GM23248 (cell line): ENCODE results near the gene MED17. TPM values are rescaled to one million over a fixed set of nuclear protein-coding genes. Genes with fewer than 3 reads are reported as not detected.

Experiments
- DNase-seq: peaks from one replicate; pipeline ENCODE4 v3.0.0-alpha.2; 2015
- H2AFZ ChIP-seq: fragments of 200-600 bp; sonication (generic); 2 replicates; pipeline ENCODE4 v1.6.1; 2016; ENCODE audit warnings: antibody characterized with exemption
- H3F3A ChIP-seq: fragments of 200-600 bp; sonication (generic); 2 replicates; pipeline ENCODE4 v1.6.1; 2016; ENCODE audit warnings: mild to moderate bottlenecking, antibody characterized with exemption, mixed run types; ENCODE audit not compliant: insufficient read depth
- H3K27ac ChIP-seq: fragments of 200-600 bp; sonication (generic); 2 replicates; pipeline ENCODE4 v1.5.1; 2016; ENCODE audit warnings: mild to moderate bottlenecking
- H3K27me3 ChIP-seq: fragments of 200-600 bp; sonication (generic); replicated peaks from 2 replicates; pipeline ENCODE4 v1.6.1; 2016; ENCODE audit warnings: mild to moderate bottlenecking; ENCODE audit not compliant: insufficient read depth
- H3K36me3 ChIP-seq: fragments of 200-600 bp; sonication (generic); 2 replicates; pipeline ENCODE4 v1.6.1; 2016; ENCODE audit warnings: low read depth, mild to moderate bottlenecking
- H3K4me1 ChIP-seq: fragments of 200-600 bp; sonication (generic); 2 replicates; pipeline ENCODE4 v1.6.1; 2016; ENCODE audit warnings: mild to moderate bottlenecking; ENCODE audit not compliant: insufficient read depth
- H3K4me2 ChIP-seq: fragments of 200-600 bp; sonication (generic); one replicate; pipeline ENCODE4 v1.6.1; 2016; ENCODE audit warnings: mild to moderate bottlenecking; ENCODE audit not compliant: unreplicated experiment
- H3K4me3 ChIP-seq: fragments of 200-600 bp; sonication (generic); 2 replicates; pipeline ENCODE4 v1.5.1; 2016; ENCODE audit warnings: mild to moderate bottlenecking
- H3K79me2 ChIP-seq: fragments of 200-600 bp; sonication (generic); 2 replicates; pipeline ENCODE4 v1.6.1; 2016; ENCODE audit warnings: mild to moderate bottlenecking; ENCODE audit not compliant: insufficient read depth
- H3K9ac ChIP-seq: fragments of 200-600 bp; sonication (generic); 2 replicates; pipeline ENCODE4 v1.6.1; 2016; ENCODE audit warnings: mild to moderate bottlenecking
- H3K9me2 ChIP-seq: fragments of 200-600 bp; sonication (generic); 2 replicates; pipeline ENCODE4 v1.6.1; 2016; ENCODE audit warnings: mixed run types, mild to moderate bottlenecking, moderate library complexity; ENCODE audit not compliant: insufficient read depth
- H3K9me3 ChIP-seq: fragments of 200-600 bp; sonication (generic); one replicate; pipeline ENCODE4 v1.6.1; 2017; ENCODE audit warnings: low read depth
- H4K20me1 ChIP-seq: fragments of 200-600 bp; sonication (generic); 2 replicates; pipeline ENCODE4 v1.6.0; 2016; ENCODE audit not compliant: insufficient read depth
- EZH2 ChIP-seq: fragments of 200-600 bp; sonication (generic); IDR thresholded peaks from 2 replicates; pipeline ENCODE4 v1.6.1; 2018; ENCODE audit warnings: antibody characterized with exemption, mild to moderate bottlenecking; ENCODE audit not compliant: insufficient read depth, poor library complexity, severe bottlenecking
- EZH2phosphoT487 ChIP-seq: fragments of 200-600 bp; sonication (generic); IDR thresholded peaks from 2 replicates; pipeline ENCODE4 v1.6.1; 2018; ENCODE audit warnings: antibody characterized with exemption, moderate library complexity, mild to moderate bottlenecking, low read depth; ENCODE audit not compliant: insufficient read depth
- WGBS, 2 experiments: methylation state at CpG; one replicate each; pipeline ENCODE4 v1.1.6; 2015 to 2017; ENCODE audit warnings: low lambda C conversion rate in 2 of 2, low coverage in 1 of 2; ENCODE audit errors: missing lambda C conversion rate in 2 of 2; 5-methylcytosine and 5-hydroxymethylcytosine counted together
- in situ Hi-C: fragments of 300-500 bp; cut with MboI; formaldehyde crosslinking; loops from 2 replicates; pipeline ENCODE4 v1.15.0; 2020
- polyA plus RNA-seq: library from polyadenylated mRNA; unstranded; fragments of >200 nt; fragmentation: Nextera tagmentation; extraction: Ambion mirVana; gene quantifications from 2 replicates; pipeline ENCODE4 v1.2.1, GENCODE V29; 2016
- total RNA-seq: library from RNA; depleted of rRNA; stranded (reverse); fragments of >200 nt; shearing (Covaris generic); gene quantifications from 2 replicates; pipeline ENCODE4 v1.2.3, GENCODE V29; 2014

MED17 gene
- total and polyA plus RNA-seq, 2 experiments from 2014 or later: 22.2 to 22.4 TPM

DNA sequence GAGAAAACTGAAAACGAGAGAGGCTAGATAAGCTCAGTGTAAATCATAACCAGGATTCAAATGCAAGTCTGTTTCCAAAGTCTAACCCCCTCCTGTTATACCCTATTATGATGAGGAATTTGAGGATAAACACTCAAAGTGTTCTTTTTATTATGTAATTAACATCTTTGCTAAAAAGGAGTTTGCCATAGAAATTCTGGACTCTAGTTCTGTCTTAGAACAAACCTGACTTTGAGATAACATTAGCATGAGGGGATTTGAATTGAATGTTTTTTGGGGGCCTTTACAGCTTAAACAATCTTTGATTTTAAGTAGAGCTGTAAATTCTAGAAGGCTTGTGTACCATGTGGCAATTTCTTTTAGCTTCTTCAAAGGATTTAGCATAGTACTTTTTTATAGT lies 33.1 kb upstream of the MED17 start:
- Histone ChIP-seq H3K79me2 (no peaks in the 10 kb centered on the region), H3K4me2 (no peak overlapping the region), H3K36me3 (peaks cover 13% of the 10 kb centered on the region; the same call in 1 of the 2 replicates), H3K27me3 (no peaks in the 10 kb centered on the region), H3K4me3 (no peak overlapping the region), H4K20me1 (no peaks in the 10 kb centered on the region), H3K9ac (no peak overlapping the region), H3K9me3 (no peaks in the 10 kb centered on the region), H3K4me1 (no peaks in the 10 kb centered on the region), H3K9me2 (no peaks in the 10 kb centered on the region), H2AFZ (no peak overlapping the region), H3K27ac (no peak overlapping the region), H3F3A (peaks cover 4% of the 10 kb centered on the region; the same call in 1 of the 2 replicates)
- DNase-seq: no peak
- 46 to 64% methylated on average over 1 of the region's 1 CpG for WGBS, 2 experiments
- in situ Hi-C loops: no loop called here
- TF ChIP-seq EZH2 (no peak), EZH2phosphoT487 (no peak)

DNA sequence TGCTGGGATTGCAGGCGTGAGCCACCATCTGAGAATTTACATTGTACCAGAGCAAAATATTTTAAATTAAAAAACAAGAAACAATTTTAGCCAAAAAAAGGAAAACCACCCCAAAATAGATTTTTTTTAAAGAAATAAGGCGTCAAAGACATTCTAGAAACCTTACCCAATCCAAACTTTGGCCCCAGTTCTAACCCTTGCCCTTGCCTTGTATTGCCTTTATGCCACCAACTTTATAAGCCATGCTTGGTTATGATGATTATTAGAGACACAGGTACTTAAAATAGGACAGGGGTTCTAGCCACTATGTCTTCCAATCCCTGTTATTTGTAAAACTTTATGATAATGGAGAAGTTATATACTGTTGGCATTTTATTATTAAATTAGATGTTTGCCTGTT lies 30.8 kb upstream of the MED17 start:
- Histone ChIP-seq H3K4me2 (no peak overlapping the region), H3F3A (peaks cover 10% of the 10 kb centered on the region; the same call in 1 of the 2 replicates), H4K20me1 (no peaks in the 10 kb centered on the region), H3K4me1 (no peaks in the 10 kb centered on the region), H3K4me3 (no peak overlapping the region), H3K79me2 (no peaks in the 10 kb centered on the region), H3K9ac (no peak overlapping the region), H3K9me2 (no peaks in the 10 kb centered on the region), H3K36me3 (peaks cover 13% of the 10 kb centered on the region; the same call in 1 of the 2 replicates), H2AFZ (no peak overlapping the region), H3K9me3 (no peaks in the 10 kb centered on the region), H3K27me3 (no peaks in the 10 kb centered on the region), H3K27ac (no peak overlapping the region)
- no peak for DNase-seq
- WGBS, 2 experiments: 89 to 91% methylated on average over 2 of the region's 2 CpGs
- in situ Hi-C loops: no loop called here
- TF ChIP-seq EZH2phosphoT487 (no peak), EZH2 (no peak)

DNA sequence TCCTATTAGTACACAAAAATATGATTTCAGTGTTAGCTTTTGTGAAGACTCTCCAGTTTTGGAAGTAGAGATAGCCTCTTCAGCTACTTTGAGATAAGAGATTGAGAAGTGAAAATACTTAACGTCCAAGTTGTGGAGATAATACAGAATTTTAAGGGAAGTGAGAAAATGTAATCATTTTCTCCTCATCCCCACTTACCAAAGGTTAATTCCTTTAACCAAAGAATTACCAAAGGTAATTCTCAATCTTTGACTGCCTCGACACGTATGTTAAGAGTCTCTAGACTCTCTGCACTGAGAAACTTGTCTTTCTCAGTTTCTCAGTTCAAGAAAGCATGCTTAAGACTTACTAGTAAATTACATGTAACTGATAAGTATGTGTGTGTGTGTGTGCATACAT lies 27.3 kb upstream of the MED17 start:
- no peaks in the 10 kb centered on the region for H3K79me2 ChIP-seq
- DNase-seq: no peak
- H4K20me1 ChIP-seq: no peaks in the 10 kb centered on the region
- no peaks in the 10 kb centered on the region for H3K27me3 ChIP-seq
- peaks cover 5% of the 10 kb centered on the region; the same call in 1 of the 2 replicates for H3F3A ChIP-seq
- 88 to 95% methylated on average over 3 of the region's 3 CpGs for WGBS, 2 experiments
- H3K9ac ChIP-seq: no peak overlapping the region
- H2AFZ ChIP-seq: no peak overlapping the region
- TF ChIP-seq EZH2phosphoT487 (no peak), EZH2 (no peak)
- H3K27ac ChIP-seq: no peak overlapping the region
- H3K36me3 ChIP-seq: peaks cover 20% of the 10 kb centered on the region
- H3K9me3 ChIP-seq: no peaks in the 10 kb centered on the region
- H3K4me3 ChIP-seq: no peak overlapping the region
- no peaks in the 10 kb centered on the region for H3K4me1 ChIP-seq
- H3K4me2 ChIP-seq: no peak overlapping the region
- no peaks in the 10 kb centered on the region for H3K9me2 ChIP-seq
- in situ Hi-C loops: no loop called here

DNA sequence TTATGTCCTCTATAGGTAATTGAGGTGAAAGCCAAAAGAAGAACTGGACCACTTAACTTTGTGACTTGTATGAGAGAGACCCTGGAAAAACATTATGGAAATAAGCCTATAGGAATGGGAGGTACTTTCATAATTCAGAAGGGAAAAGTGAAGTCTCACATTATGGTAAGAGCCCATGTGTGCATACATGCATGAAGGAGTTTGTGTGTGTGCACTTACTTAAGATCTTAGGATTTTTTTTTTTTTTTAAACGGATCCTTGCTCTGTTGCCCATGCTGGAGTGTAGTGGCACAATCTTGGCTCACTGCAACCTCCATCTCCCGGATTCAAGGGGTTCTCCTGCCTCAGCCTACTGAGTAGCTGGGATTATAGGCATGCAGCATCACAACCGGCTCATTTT lies 26.8 kb upstream of the MED17 start:
- no peaks in the 10 kb centered on the region for H3K9me3 ChIP-seq
- H3K79me2 ChIP-seq: no peaks in the 10 kb centered on the region
- no peak overlapping the region for H2AFZ ChIP-seq
- no peaks in the 10 kb centered on the region for H3K4me1 ChIP-seq
- H3K27me3 ChIP-seq: no peaks in the 10 kb centered on the region
- peaks cover 24% of the 10 kb centered on the region for H3K36me3 ChIP-seq
- in situ Hi-C loops: no loop called here
- no peaks in the 10 kb centered on the region for H4K20me1 ChIP-seq
- TF ChIP-seq EZH2phosphoT487 (no peak), EZH2 (no peak)
- H3K27ac ChIP-seq: no peak overlapping the region
- H3K9ac ChIP-seq: no peak overlapping the region
- DNase-seq: no peak
- WGBS, 2 experiments: 95 to 97% methylated on average over 3 of the region's 3 CpGs
- no peaks in the 10 kb centered on the region for H3K9me2 ChIP-seq
- H3F3A ChIP-seq: peaks cover 5% of the 10 kb centered on the region; the same call in 1 of the 2 replicates
- H3K4me3 ChIP-seq: no peak overlapping the region
- no peak overlapping the region for H3K4me2 ChIP-seq
